ENCODE data around the gene HEPN1.

- TF ChIP-seq, protein P1, sequence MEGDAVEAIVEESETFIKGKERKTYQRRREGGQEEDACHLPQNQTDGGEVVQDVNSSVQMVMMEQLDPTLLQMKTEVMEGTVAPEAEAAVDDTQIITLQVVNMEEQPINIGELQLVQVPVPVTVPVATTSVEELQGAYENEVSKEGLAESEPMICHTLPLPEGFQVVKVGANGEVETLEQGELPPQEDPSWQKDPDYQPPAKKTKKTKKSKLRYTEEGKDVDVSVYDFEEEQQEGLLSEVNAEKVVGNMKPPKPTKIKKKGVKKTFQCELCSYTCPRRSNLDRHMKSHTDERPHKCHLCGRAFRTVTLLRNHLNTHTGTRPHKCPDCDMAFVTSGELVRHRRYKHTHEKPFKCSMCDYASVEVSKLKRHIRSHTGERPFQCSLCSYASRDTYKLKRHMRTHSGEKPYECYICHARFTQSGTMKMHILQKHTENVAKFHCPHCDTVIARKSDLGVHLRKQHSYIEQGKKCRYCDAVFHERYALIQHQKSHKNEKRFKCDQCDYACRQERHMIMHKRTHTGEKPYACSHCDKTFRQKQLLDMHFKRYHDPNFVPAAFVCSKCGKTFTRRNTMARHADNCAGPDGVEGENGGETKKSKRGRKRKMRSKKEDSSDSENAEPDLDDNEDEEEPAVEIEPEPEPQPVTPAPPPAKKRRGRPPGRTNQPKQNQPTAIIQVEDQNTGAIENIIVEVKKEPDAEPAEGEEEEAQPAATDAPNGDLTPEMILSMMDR (IDR thresholded peaks at IDR 0.05): no peak
- TF ChIP-seq MAX (CRISPR knock-in tag; IDR thresholded peaks at IDR 0.05): no peak
- no peak for TF ChIP-seq TP53 (CRISPR knock-in tag; IDR thresholded peaks at IDR 0.05)
- no peak for TF ChIP-seq SP1 (CRISPR knock-in tag; conservative IDR thresholded peaks at IDR 0.05)
- no peak for TF ChIP-seq USF1 (CRISPR knock-in tag; IDR thresholded peaks at IDR 0.05)
- no peak for TF ChIP-seq ZNF219 (CRISPR knock-in tag; IDR thresholded peaks at IDR 0.05; ENCODE audit: borderline replicate concordance)
- no peak for TF ChIP-seq CREM (CRISPR knock-in tag; IDR thresholded peaks at IDR 0.05)
- TF ChIP-seq FOXP1 (CRISPR knock-in tag; IDR thresholded peaks at IDR 0.05; ENCODE audit: borderline replicate concordance): no peak
- no peak for TF ChIP-seq MYBL2 (CRISPR knock-in tag; IDR thresholded peaks at IDR 0.05)
Measured at GRCh38 chr11:124943741-124944140, 24.7 kb downstream of the HEPN1 start.
